Measurements from ENCODE around the gene TCL1B. TPM values are rescaled to one million over a fixed set of nuclear protein-coding genes. Genes with fewer than 3 reads are reported as not detected.

TCL1B gene
- total and polyA plus RNA-seq, 2 of the 4 experiments (the other 2 are of a cell fraction): not detected

DNA sequence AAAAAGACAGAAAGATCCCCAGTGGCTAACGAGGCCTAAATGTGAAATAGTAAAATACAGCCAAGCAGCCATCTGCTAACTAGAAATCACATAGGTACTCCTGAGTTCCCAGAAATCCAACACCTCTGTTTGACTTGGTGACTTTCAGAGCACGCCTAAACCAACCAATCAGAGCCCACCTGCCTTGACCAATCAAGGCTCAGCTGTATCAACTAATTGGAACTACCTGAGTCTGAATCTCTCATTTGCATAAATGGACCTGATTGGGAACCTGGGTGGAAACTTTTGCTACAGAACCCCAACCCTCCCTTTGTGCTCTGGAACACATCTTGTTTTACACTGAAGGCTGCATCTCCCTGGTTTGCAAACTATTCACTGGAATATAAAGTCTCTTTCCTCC, 5.1 kb upstream of the TCL1B start:
- in situ Hi-C loops (cut with MboI; ENCODE audit: low sequenced_read_pairs) (no loop called here), intact Hi-C loops (cut with micrococcal nuclease) (no loop called here), dilution Hi-C loops (cut with HindIII; ENCODE audit: low sequenced_read_pairs, unreplicated experiment) (no loop called here)
- Histone ChIP-seq H3K9me3 (ENCODE audit: control insufficient read depth, insufficient read depth, low read length) (peaks cover 2% of the 10 kb centered on the region; the same call in 1 of the 2 replicates), H3K9ac (ENCODE audit: low read depth, low read length) (no peak overlapping the region), H3K79me1 (ENCODE audit: low read depth in 1 of 2, low read length in 2 of 2) (no peaks in the 10 kb centered on the region), H4K91ac (ENCODE audit: insufficient read depth, low read depth, low read length) (no peak overlapping the region), H3K4me1 (ENCODE audit: control insufficient read depth, insufficient read depth, low read length) (no peaks in the 10 kb centered on the region), H2BK20ac (ENCODE audit: low read depth, low read length) (no peak overlapping the region), H3K18ac (ENCODE audit: low read depth, low read length) (no peak overlapping the region), H3K27me3 (ENCODE audit: control insufficient read depth, insufficient read depth, low read length) (no peaks in the 10 kb centered on the region), H2BK15ac (ENCODE audit: low read depth, low read length) (no peak overlapping the region), H3K4me3 (ENCODE audit: insufficient read depth, low read depth, low read length) (no peak overlapping the region), H2AK5ac (ENCODE audit: low read depth, low read length) (no peak overlapping the region), H2AK9ac (replicated peaks; ENCODE audit: low read depth, low read length, poor library complexity) (no peak overlapping the region), H3K4ac (ENCODE audit: low read depth, low read length) (no peak overlapping the region), H2BK5ac (ENCODE audit: low read depth, low read length, poor library complexity, severe bottlenecking) (no peak overlapping the region), H2AFZ (replicated peaks; ENCODE audit: low read length, poor library complexity) (no peak overlapping the region), H3K4me2 (ENCODE audit: low read depth, low read length) (no peak overlapping the region), H4K20me1 (ENCODE audit: insufficient read depth, low read length) (no peaks in the 10 kb centered on the region), H3K23ac (ENCODE audit: low read depth, low read length) (no peak overlapping the region), H4K5ac (ENCODE audit: low read depth, low read length) (no peak overlapping the region), H3K14ac (replicated peaks; ENCODE audit: low read depth, low read length) (no peak overlapping the region), H3K9me1 (ENCODE audit: insufficient read depth, low read length) (no peaks in the 10 kb centered on the region), H2BK120ac (ENCODE audit: low read depth, low read length) (no peak overlapping the region), H3K56ac (ENCODE audit: extremely low read depth, insufficient read depth, low read length) (no peak overlapping the region), H4K8ac (ENCODE audit: low read depth in 2 of 2, low read length in 2 of 2) (no peak overlapping the region), H3K36me3 (ENCODE audit: control insufficient read depth, insufficient read depth, low read length) (no peaks in the 10 kb centered on the region), H3K27ac (ENCODE audit: insufficient read depth, low read length) (no peak overlapping the region)
- DNase-seq: no peak
- ATAC-seq (ENCODE audit: low read depth): no peak
- POLR2A ChIA-PET (ENCODE audit: unreplicated experiment): no interaction called here
- no CpG with 5 or more reads among the region's 2 CpGs for WGBS, 2 experiments (ENCODE audit: extremely low coverage in 2 of 2, insufficient read length in 1 of 2)
- no TSS peak for BruUV-seq (replicated peaks)
- TF ChIP-seq MAZ (IDR thresholded peaks at IDR 0.05; ENCODE audit: borderline replicate concordance, low read depth, low read length) (no peak), FOS (IDR thresholded peaks at IDR 0.05; ENCODE audit: low read depth, low read length) (no peak), SMC3 (IDR thresholded peaks at IDR 0.05; ENCODE audit: low read depth, low read length) (no peak), RCOR1 (IDR thresholded peaks at IDR 0.05; ENCODE audit: insufficient replicate concordance, low read length) (no peak), POLR2A (IDR thresholded peaks at IDR 0.05; ENCODE audit: low read depth, low read length) (no peak), MAFK (IDR thresholded peaks at IDR 0.05; ENCODE audit: low read depth, low read length) (no peak), BHLHE40 (IDR thresholded peaks at IDR 0.05; ENCODE audit: low read depth, low read length) (no peak), RAD21 (IDR thresholded peaks at IDR 0.05; ENCODE audit: low read length) (no peak), CEBPB (IDR thresholded peaks at IDR 0.05; ENCODE audit: low read depth, low read length) (no peak), NFE2L2 (IDR thresholded peaks at IDR 0.05; ENCODE audit: low read depth, low read length) (no peak), MXI1 (IDR thresholded peaks at IDR 0.05; ENCODE audit: borderline replicate concordance, low read depth, low read length) (no peak), CHD1 (IDR thresholded peaks at IDR 0.05; ENCODE audit: low read depth, low read length) (no peak), RFX5 (IDR thresholded peaks at IDR 0.05; ENCODE audit: low read depth, low read length) (no peak)
- TF ChIP-seq, protein P1, sequence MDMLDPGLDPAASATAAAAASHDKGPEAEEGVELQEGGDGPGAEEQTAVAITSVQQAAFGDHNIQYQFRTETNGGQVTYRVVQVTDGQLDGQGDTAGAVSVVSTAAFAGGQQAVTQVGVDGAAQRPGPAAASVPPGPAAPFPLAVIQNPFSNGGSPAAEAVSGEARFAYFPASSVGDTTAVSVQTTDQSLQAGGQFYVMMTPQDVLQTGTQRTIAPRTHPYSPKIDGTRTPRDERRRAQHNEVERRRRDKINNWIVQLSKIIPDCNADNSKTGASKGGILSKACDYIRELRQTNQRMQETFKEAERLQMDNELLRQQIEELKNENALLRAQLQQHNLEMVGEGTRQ (IDR thresholded peaks at IDR 0.05; ENCODE audit: low read depth, low read length): no peak
- TF ChIP-seq, protein P2, sequence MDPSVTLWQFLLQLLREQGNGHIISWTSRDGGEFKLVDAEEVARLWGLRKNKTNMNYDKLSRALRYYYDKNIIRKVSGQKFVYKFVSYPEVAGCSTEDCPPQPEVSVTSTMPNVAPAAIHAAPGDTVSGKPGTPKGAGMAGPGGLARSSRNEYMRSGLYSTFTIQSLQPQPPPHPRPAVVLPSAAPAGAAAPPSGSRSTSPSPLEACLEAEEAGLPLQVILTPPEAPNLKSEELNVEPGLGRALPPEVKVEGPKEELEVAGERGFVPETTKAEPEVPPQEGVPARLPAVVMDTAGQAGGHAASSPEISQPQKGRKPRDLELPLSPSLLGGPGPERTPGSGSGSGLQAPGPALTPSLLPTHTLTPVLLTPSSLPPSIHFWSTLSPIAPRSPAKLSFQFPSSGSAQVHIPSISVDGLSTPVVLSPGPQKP (IDR thresholded peaks at IDR 0.05; ENCODE audit: borderline replicate concordance, low read depth, low read length): no peak
- TF ChIP-seq, protein P3, sequence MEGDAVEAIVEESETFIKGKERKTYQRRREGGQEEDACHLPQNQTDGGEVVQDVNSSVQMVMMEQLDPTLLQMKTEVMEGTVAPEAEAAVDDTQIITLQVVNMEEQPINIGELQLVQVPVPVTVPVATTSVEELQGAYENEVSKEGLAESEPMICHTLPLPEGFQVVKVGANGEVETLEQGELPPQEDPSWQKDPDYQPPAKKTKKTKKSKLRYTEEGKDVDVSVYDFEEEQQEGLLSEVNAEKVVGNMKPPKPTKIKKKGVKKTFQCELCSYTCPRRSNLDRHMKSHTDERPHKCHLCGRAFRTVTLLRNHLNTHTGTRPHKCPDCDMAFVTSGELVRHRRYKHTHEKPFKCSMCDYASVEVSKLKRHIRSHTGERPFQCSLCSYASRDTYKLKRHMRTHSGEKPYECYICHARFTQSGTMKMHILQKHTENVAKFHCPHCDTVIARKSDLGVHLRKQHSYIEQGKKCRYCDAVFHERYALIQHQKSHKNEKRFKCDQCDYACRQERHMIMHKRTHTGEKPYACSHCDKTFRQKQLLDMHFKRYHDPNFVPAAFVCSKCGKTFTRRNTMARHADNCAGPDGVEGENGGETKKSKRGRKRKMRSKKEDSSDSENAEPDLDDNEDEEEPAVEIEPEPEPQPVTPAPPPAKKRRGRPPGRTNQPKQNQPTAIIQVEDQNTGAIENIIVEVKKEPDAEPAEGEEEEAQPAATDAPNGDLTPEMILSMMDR (conservative IDR thresholded peaks at IDR 0.05; ENCODE audit: low read depth, low read length): no peak
- CTCF ChIA-PET: interaction anchor here (1.4 kb wide), 1 partner anchor 16 kb away, joined by 3 read pairs; no protein-coding TSS in a partner anchor

All from IMR-90 (cell line).